HEK293 (cell line): ENCODE results near the gene INPP5A.

Experiments used
- CTCF ChIA-PET: fragments of 350-600 bp; formaldehyde crosslinking; extraction: SDS; loops from one replicate; lab custom pipeline; 2021; ENCODE audit warnings: antibody characterized with exemption; lab: Yijun Ruan, JAX
- POLR2A ChIA-PET: fragments of 300-600 bp; formaldehyde crosslinking; extraction: SDS; loops from one replicate; lab custom pipeline; 2020; ENCODE audit warnings: antibody characterized with exemption, inconsistent platforms; lab: Yijun Ruan, JAX
- H3K27ac ChIP-seq: fragments of 200-500 bp; sonication (Bioruptor generic); 2 replicates; pipeline ENCODE4 v1.5.1; 2014; ENCODE audit warnings: low read depth, low read length, control low read depth, inconsistent platforms; ENCODE audit errors: extremely low read depth
- H3K36me3 ChIP-seq, 2 experiments: fragments of 200-500 bp in 1 of 2; sonication (Bioruptor generic) in 1 of 2; 1 replicate in 1 of 2; 2 replicates in 1 of 2; pipeline ENCODE4 v1.5.1; 2014 to 2017; ENCODE audit warnings: inconsistent platforms in 2 of 2, low read length in 2 of 2; ENCODE audit not compliant: control insufficient read depth in 2 of 2, insufficient read depth in 1 of 2
- H3K4me1 ChIP-seq: fragments of 200-500 bp; sonication (Bioruptor generic); 2 replicates; pipeline ENCODE4 v1.5.1; 2014; ENCODE audit warnings: mild to moderate bottlenecking, low read length, inconsistent platforms; ENCODE audit not compliant: control insufficient read depth, insufficient read depth
- H3K4me3 ChIP-seq: 2 replicates; pipeline ENCODE4 v1.5.1; 2011; ENCODE audit warnings: low read depth, mild to moderate bottlenecking, control low read depth, low read length, moderate library complexity
- H3K9me3 ChIP-seq: fragments of 200-500 bp; sonication (Bioruptor generic); 2 replicates; pipeline ENCODE4 v1.5.1; 2014; ENCODE audit warnings: low read depth, low read length, inconsistent platforms; ENCODE audit not compliant: control insufficient read depth, insufficient read depth
- CTCF ChIP-seq: fragments of 450-650 bp; formaldehyde crosslinking; IDR thresholded peaks from 2 replicates; pipeline ENCODE4 v1.5.1; 2016; ENCODE audit warnings: missing biosample characterization, missing genetic modification characterization
- GLIS1 ChIP-seq: fragments of 450-650 bp; formaldehyde crosslinking; IDR thresholded peaks from 2 replicates; pipeline ENCODE4 v1.5.1; 2016; ENCODE audit warnings: missing biosample characterization, missing genetic modification characterization
- INSM2 ChIP-seq: fragments of 450-650 bp; formaldehyde crosslinking; IDR thresholded peaks from 2 replicates; pipeline ENCODE4 v1.5.1; 2016; ENCODE audit warnings: missing biosample characterization, missing genetic modification characterization
- KLF7 ChIP-seq: fragments of 450-650 bp; formaldehyde crosslinking; IDR thresholded peaks from 2 replicates; pipeline ENCODE4 v1.5.1; 2016; ENCODE audit warnings: missing biosample characterization, missing genetic modification characterization, borderline replicate concordance
- OVOL3 ChIP-seq: fragments of 450-650 bp; formaldehyde crosslinking; IDR thresholded peaks from 2 replicates; pipeline ENCODE4 v1.5.1; 2016; ENCODE audit warnings: missing biosample characterization, missing genetic modification characterization
- PATZ1 ChIP-seq: fragments of 450-650 bp; formaldehyde crosslinking; IDR thresholded peaks from 2 replicates; pipeline ENCODE4 v1.5.1; 2016; ENCODE audit warnings: missing biosample characterization, missing genetic modification characterization
- YY1 ChIP-seq: fragments of 450-650 bp; formaldehyde crosslinking; IDR thresholded peaks from 2 replicates; pipeline ENCODE4 v1.5.1; 2018; ENCODE audit warnings: missing biosample characterization, missing genetic modification characterization
- ZBTB10 ChIP-seq: fragments of 450-650 bp; formaldehyde crosslinking; IDR thresholded peaks from 2 replicates; pipeline ENCODE4 v1.5.1; 2016; ENCODE audit warnings: missing biosample characterization, missing genetic modification characterization
- ZBTB26 ChIP-seq: fragments of 450-650 bp; formaldehyde crosslinking; optimal IDR thresholded peaks from 2 replicates; pipeline ENCODE3; 2016; ENCODE audit warnings: missing biosample characterization, mild to moderate bottlenecking, missing genetic modification characterization
- ZFP41 ChIP-seq: fragments of 450-650 bp; formaldehyde crosslinking; IDR thresholded peaks from 2 replicates; pipeline ENCODE4 v1.5.1; 2016; ENCODE audit warnings: missing biosample characterization, missing genetic modification characterization, borderline replicate concordance
- ZIC2 ChIP-seq: fragments of 450-650 bp; formaldehyde crosslinking; IDR thresholded peaks from 2 replicates; pipeline ENCODE4 v1.5.1; 2016; ENCODE audit warnings: missing biosample characterization, missing genetic modification characterization
- ZNF311 ChIP-seq: fragments of 450-650 bp; formaldehyde crosslinking; IDR thresholded peaks from 2 replicates; pipeline ENCODE4 v1.5.1; 2017; ENCODE audit warnings: missing biosample characterization, missing genetic modification characterization, borderline replicate concordance
- ZNF366 ChIP-seq: fragments of 450-650 bp; formaldehyde crosslinking; conservative IDR thresholded peaks from 2 replicates; pipeline ENCODE4 v1.5.1; 2016; ENCODE audit warnings: missing biosample characterization, missing genetic modification characterization
- ZNF416 ChIP-seq: fragments of 450-650 bp; formaldehyde crosslinking; IDR thresholded peaks from 2 replicates; pipeline ENCODE4 v1.5.1; 2016; ENCODE audit warnings: missing biosample characterization, missing genetic modification characterization
- ZNF488 ChIP-seq: fragments of 450-650 bp; formaldehyde crosslinking; IDR thresholded peaks from 2 replicates; pipeline ENCODE4 v1.5.1; 2016; ENCODE audit warnings: missing biosample characterization, missing genetic modification characterization
- ZNF513 ChIP-seq: fragments of 450-650 bp; IDR thresholded peaks from 2 replicates; pipeline ENCODE4 v1.5.1; 2018; ENCODE audit warnings: missing biosample characterization, missing genetic modification characterization
- ZNF529 ChIP-seq: fragments of 450-650 bp; formaldehyde crosslinking; IDR thresholded peaks from 2 replicates; pipeline ENCODE4 v1.5.1; 2017; ENCODE audit warnings: missing genetic modification characterization, missing biosample characterization; ENCODE audit not compliant: insufficient replicate concordance
- ZNF600 ChIP-seq: fragments of 450-650 bp; formaldehyde crosslinking; IDR thresholded peaks from 2 replicates; pipeline ENCODE4 v1.5.1; 2016; ENCODE audit warnings: missing biosample characterization, missing genetic modification characterization
- ZNF629 ChIP-seq: fragments of 450-650 bp; formaldehyde crosslinking; IDR thresholded peaks from 2 replicates; pipeline ENCODE4 v1.5.1; 2017; ENCODE audit warnings: missing biosample characterization, missing genetic modification characterization
- ZSCAN30 ChIP-seq: fragments of 450-650 bp; IDR thresholded peaks from 2 replicates; pipeline ENCODE4 v1.5.1; 2018; ENCODE audit warnings: missing biosample characterization, mild to moderate bottlenecking, missing genetic modification characterization, moderate library complexity
- ZXDB ChIP-seq: fragments of 450-650 bp; formaldehyde crosslinking; IDR thresholded peaks from 2 replicates; pipeline ENCODE4 v1.5.1; 2016; ENCODE audit warnings: missing biosample characterization, missing genetic modification characterization

INPP5A gene

GRCh38 chr10:132535065-132535651, 2.4 kb upstream of the INPP5A start:
- Histone ChIP-seq H3K4me3 (no peak overlapping the region), H3K9me3 (no peaks in the 10 kb centered on the region; the same call in 1 of the 2 replicates), H3K27ac (no peak overlapping the region), H3K36me3 (no peaks in the 10 kb centered on the region), H3K4me1 (peaks cover 21% of the 10 kb centered on the region)
- CTCF ChIA-PET = interaction anchor here (0.5 kb wide), 1 partner anchor 22 kb away, joined by 3 read pairs; no protein-coding TSS in a partner anchor
- POLR2A ChIA-PET = no interaction called here
- TF ChIP-seq ZNF366 (tag by site-specific recombination) (no peak), ZNF513 (tag by site-specific recombination) (no peak), ZXDB (tag by site-specific recombination) (no peak), ZBTB26 (tag by site-specific recombination) (peak; percentile 36), ZNF416 (no peak), PATZ1 (no peak), OVOL3 (no peak), ZFP41 (no peak), ZNF488 (tag by site-specific recombination) (no peak), ZBTB10 (tag by site-specific recombination) (peak; percentile 39; the same call in 1 of the 2 replicates), YY1 (tag by site-specific recombination) (no peak), ZNF529 (tag by site-specific recombination) (no peak), ZNF629 (tag by site-specific recombination) (no peak)

GRCh38 chr10:132536241-132536876, 1.2 kb upstream of the INPP5A start:
- CTCF ChIA-PET = interaction anchor here (1.0 to 1.5 kb wide), 4 partner anchors 20 to 105 kb away, joined by 3 to 6 read pairs (median 4); no protein-coding TSS in a partner anchor
- POLR2A ChIA-PET = interaction anchor here (0.5 to 0.8 kb wide), 2 partner anchors 19 to 32 kb away, joined by 3 to 6 read pairs; no protein-coding TSS in a partner anchor
- peak overlapping the region; percentile 54 for H3K4me3 ChIP-seq
- TF ChIP-seq ZNF311 (tag by site-specific recombination) = no peak
- TF ChIP-seq GLIS1 (tag by site-specific recombination) = peak; percentile 43; the same call in 1 of the 2 replicates
- peak; percentile 70; the same call in 1 of the 2 replicates for TF ChIP-seq ZSCAN30 (tag by site-specific recombination)
- TF ChIP-seq KLF7 (tag by site-specific recombination) = peak; percentile 36; the same call in 1 of the 2 replicates
- peak; percentile 33; the same call in 1 of the 2 replicates for TF ChIP-seq ZNF600
- peak; percentile 43 for TF ChIP-seq ZIC2 (tag by site-specific recombination)
- TF ChIP-seq INSM2 (tag by site-specific recombination) = 0 out of 2 replicates have a peak, but pooled peaks have one; percentile 4
- TF ChIP-seq CTCF (tag by site-specific recombination) = 0 out of 2 replicates have a peak, but pooled peaks have one; percentile 4

More at GRCh38 chr10:132536241-132536876, 1.2 kb upstream of the INPP5A start:
- H3K36me3 ChIP-seq = no peaks in the 10 kb centered on the region
- H3K27ac ChIP-seq = peak overlapping the region; percentile 83; the same call in 1 of the 2 replicates
- peaks cover 28% of the 10 kb centered on the region for H3K4me1 ChIP-seq
- H3K9me3 ChIP-seq = no peaks in the 10 kb centered on the region
